IMR-90 (cell line): ENCODE measurements around the gene HPS4. TPM values are rescaled to one million over a fixed set of nuclear protein-coding genes. Genes with fewer than 3 reads are reported as not detected.

Experiments
- ATAC-seq: fragments of 200-7000 bp; cut with Tn5 transposase; 2 replicates; pipeline ENCODE4 v1.9.1; 2020; ENCODE audit warnings: low read depth, mild to moderate bottlenecking, moderate library complexity
- Bru-seq: library from RNA; stranded (reverse); fragments of 400-500 nt; gene quantifications from one replicate; lab custom pipeline; 2021; lab: Mats Ljungman, UMichigan
- BruChase-seq, 2 experiments: library from RNA; stranded (reverse); fragments of 400-500 nt; gene quantifications; one replicate each; lab custom pipeline; 2021; lab: Mats Ljungman, UMichigan
- BruUV-seq: library from RNA; stranded (reverse); fragments of 400-500 nt; replicated peaks from 2 replicates; lab custom pipeline; 2021; lab: Mats Ljungman, UMichigan
- CTCF ChIA-PET: fragments of 300-600 bp; formaldehyde crosslinking; extraction: SDS; loops from one replicate; lab custom pipeline; 2021; ENCODE audit warnings: antibody characterized with exemption; lab: Yijun Ruan, JAX
- POLR2A ChIA-PET: fragments of 300-600 bp; sonication (Branson Sonifier 250); formaldehyde crosslinking; loops from one replicate; lab custom pipeline; 2022; ENCODE audit warnings: antibody characterized with exemption; ENCODE audit not compliant: unreplicated experiment; lab: Charles Lee
- DNase-seq: peaks from one replicate; pipeline ENCODE4 v3.0.0; 2013
- H2AFZ ChIP-seq: replicated peaks from 2 replicates; pipeline ENCODE3; 2013; ENCODE audit warnings: low read length, mild to moderate bottlenecking; ENCODE audit not compliant: poor library complexity
- H2AK5ac ChIP-seq: 2 replicates; pipeline ENCODE4 v1.6.1; 2013; ENCODE audit warnings: low read depth, low read length, inconsistent platforms
- H2AK9ac ChIP-seq: replicated peaks from 2 replicates; pipeline ENCODE3; 2013; ENCODE audit warnings: mild to moderate bottlenecking, low read depth, low read length, moderate library complexity; ENCODE audit not compliant: poor library complexity
- H2BK120ac ChIP-seq: 2 replicates; pipeline ENCODE4 v1.6.1; 2013; ENCODE audit warnings: low read depth, low read length, inconsistent platforms
- H2BK15ac ChIP-seq: 3 replicates; pipeline ENCODE4 v1.6.1; 2013; ENCODE audit warnings: low read depth, low read length, inconsistent platforms
- H2BK20ac ChIP-seq: 2 replicates; pipeline ENCODE4 v1.6.1; 2013; ENCODE audit warnings: low read depth, mild to moderate bottlenecking, inconsistent platforms, low read length, moderate library complexity
- H2BK5ac ChIP-seq: 2 replicates; pipeline ENCODE4 v1.6.1; 2013; ENCODE audit warnings: mild to moderate bottlenecking, low read depth, low read length, inconsistent platforms; ENCODE audit not compliant: poor library complexity, severe bottlenecking
- H3K14ac ChIP-seq: replicated peaks from 2 replicates; pipeline ENCODE4 v1.6.1; 2013; ENCODE audit warnings: low read depth, low read length, inconsistent platforms
- H3K18ac ChIP-seq: 2 replicates; pipeline ENCODE4 v1.6.1; 2013; ENCODE audit warnings: low read depth, low read length, control low read depth
- H3K23ac ChIP-seq: 2 replicates; pipeline ENCODE4 v1.6.1; 2013; ENCODE audit warnings: low read depth, low read length, inconsistent platforms
- H3K27ac ChIP-seq: 2 replicates; pipeline ENCODE4 v1.5.1; 2013; ENCODE audit warnings: mild to moderate bottlenecking, control low read depth, low read length; ENCODE audit not compliant: insufficient read depth
- H3K27me3 ChIP-seq: 2 replicates; pipeline ENCODE4 v1.6.1; 2013; ENCODE audit warnings: low read length; ENCODE audit not compliant: control insufficient read depth, insufficient read depth
- H3K36me3 ChIP-seq: 2 replicates; pipeline ENCODE4 v1.6.1; 2013; ENCODE audit warnings: low read length, mixed read lengths; ENCODE audit not compliant: control insufficient read depth, insufficient read depth
- H3K4ac ChIP-seq: 2 replicates; pipeline ENCODE4 v1.6.1; 2013; ENCODE audit warnings: low read depth, low read length, inconsistent platforms
- H3K4me1 ChIP-seq: 2 replicates; pipeline ENCODE4 v1.6.1; 2013; ENCODE audit warnings: low read length, mixed read lengths; ENCODE audit not compliant: control insufficient read depth, insufficient read depth
- H3K4me2 ChIP-seq: 2 replicates; pipeline ENCODE4 v1.6.1; 2013; ENCODE audit warnings: low read depth, mild to moderate bottlenecking, control low read depth, low read length, moderate library complexity
- H3K4me3 ChIP-seq: 2 replicates; pipeline ENCODE4 v1.5.1; 2013; ENCODE audit warnings: low read depth, mild to moderate bottlenecking, control low read depth, low read length, moderate library complexity; ENCODE audit not compliant: insufficient read depth
- H3K56ac ChIP-seq: 2 replicates; pipeline ENCODE4 v1.6.1; 2013; ENCODE audit warnings: low read length, inconsistent platforms; ENCODE audit not compliant: insufficient read depth; ENCODE audit errors: extremely low read depth
- H3K79me1 ChIP-seq, 2 experiments: 2 replicates each; pipeline ENCODE4 v1.6.1; 2013; ENCODE audit warnings: low read length in 2 of 2, inconsistent platforms in 1 of 2, low read depth in 1 of 2
- H3K9ac ChIP-seq: 2 replicates; pipeline ENCODE4 v1.6.1; 2013; ENCODE audit warnings: low read depth, low read length, control low read depth
- H3K9me1 ChIP-seq: 2 replicates; pipeline ENCODE4 v1.6.1; 2013; ENCODE audit warnings: low read length, inconsistent platforms; ENCODE audit not compliant: insufficient read depth
- H3K9me3 ChIP-seq: 2 replicates; pipeline ENCODE4 v1.6.1; 2013; ENCODE audit warnings: low read length; ENCODE audit not compliant: control insufficient read depth, insufficient read depth
- H4K20me1 ChIP-seq: 2 replicates; pipeline ENCODE4 v1.6.1; 2013; ENCODE audit warnings: low read length, inconsistent platforms; ENCODE audit not compliant: insufficient read depth
- H4K5ac ChIP-seq: 2 replicates; pipeline ENCODE4 v1.6.1; 2013; ENCODE audit warnings: mild to moderate bottlenecking, low read depth, low read length, control low read depth
- H4K8ac ChIP-seq, 2 experiments: 2 replicates each; pipeline ENCODE4 v1.6.1; 2013; ENCODE audit warnings: low read depth in 2 of 2, low read length in 2 of 2, control low read depth in 1 of 2, inconsistent platforms in 1 of 2
- H4K91ac ChIP-seq: 2 replicates; pipeline ENCODE4 v1.6.1; 2013; ENCODE audit warnings: low read depth, low read length, inconsistent platforms; ENCODE audit not compliant: insufficient read depth
- BHLHE40 ChIP-seq: fragments of 150-350 bp; IDR thresholded peaks from 2 replicates; pipeline ENCODE4 v1.6.1; 2016; ENCODE audit warnings: mild to moderate bottlenecking, low read depth, low read length
- CHD1 ChIP-seq: IDR thresholded peaks from 2 replicates; pipeline ENCODE4 v1.6.1; 2012; ENCODE audit warnings: low read depth, low read length, improper control_type of control experiment
- MXI1 ChIP-seq: IDR thresholded peaks from 2 replicates; pipeline ENCODE4 v1.6.1; 2012; ENCODE audit warnings: low read depth, mild to moderate bottlenecking, low read length, moderate library complexity, borderline replicate concordance
- POLR2A ChIP-seq: IDR thresholded peaks from 2 replicates; pipeline ENCODE4 v1.6.1; 2012; ENCODE audit warnings: mild to moderate bottlenecking, low read depth, low read length
- RAD21 ChIP-seq: IDR thresholded peaks from 2 replicates; pipeline ENCODE4 v1.6.1; 2012; ENCODE audit warnings: low read length, improper control_type of control experiment
- RFX5 ChIP-seq: IDR thresholded peaks from 2 replicates; pipeline ENCODE4 v1.8.0; 2012; ENCODE audit warnings: low read depth, mild to moderate bottlenecking, low read length, moderate library complexity
- SMC3 ChIP-seq: fragments of 150-350 bp; IDR thresholded peaks from 2 replicates; pipeline ENCODE4 v1.6.1; 2016; ENCODE audit warnings: low read depth, mild to moderate bottlenecking, antibody characterized with exemption, low read length, moderate library complexity
- WGBS, 2 experiments: methylation state at CpG; one replicate each; pipeline versions ENCODE4 v1.1.5 to v1.1.7; 2013; ENCODE audit warnings: missing lambda C conversion rate in 2 of 2; ENCODE audit not compliant: insufficient read length in 1 of 2; ENCODE audit errors: extremely low coverage in 2 of 2; 5-methylcytosine and 5-hydroxymethylcytosine counted together
- dilution Hi-C: fragments of 300-500 bp; cut with HindIII; formaldehyde crosslinking; loops from one replicate; pipeline ENCODE4 v1.14.3; 2018; ENCODE audit warnings: low sequenced_read_pairs; ENCODE audit not compliant: unreplicated experiment
- in situ Hi-C: fragments of 300-500 bp; cut with MboI; formaldehyde crosslinking; loops from 3 replicates; pipeline ENCODE4 v1.14.3; 2019; ENCODE audit warnings: low sequenced_read_pairs, inconsistent platforms, mixed read lengths
- intact Hi-C: fragments of 100-400 bp; cut with micrococcal nuclease; formaldehyde crosslinking; loops from 2 replicates; pipeline ENCODE4 v1.10.0; 2022
- long read RNA-seq: library from polyadenylated mRNA; unstranded; transcript quantifications from one replicate; pipeline ENCODE4 v2.0.0, GENCODE V29; 2021; ENCODE audit not compliant: unreplicated experiment
- polyA plus RNA-seq, 3 experiments: library from polyadenylated mRNA; depleted of rRNA; stranded (reverse); fragments of >200 nt; gene quantifications; 2 replicates each; pipeline ENCODE4 v1.2.3, GENCODE V29; 2012; ENCODE audit warnings: low replicate concordance in 1 of 3
- total RNA-seq: library from RNA; depleted of rRNA; stranded (reverse); fragments of >200 nt; gene quantifications from 2 replicates; pipeline ENCODE4 v1.2.3, GENCODE V29; 2012; rRNA removed
- TF ChIP-seq, protein P1 (sequence below): conservative IDR thresholded peaks from 2 replicates; pipeline ENCODE4 v1.5.1; 2012; ENCODE audit warnings: mild to moderate bottlenecking, low read depth, low read length, improper control_type of control experiment
- TF ChIP-seq, protein P2 (sequence below): fragments of 150-350 bp; IDR thresholded peaks from 2 replicates; pipeline ENCODE4 v1.6.1; 2017; ENCODE audit warnings: mild to moderate bottlenecking, antibody characterized with exemption, low read length, low read depth
- TF ChIP-seq, protein P3 (sequence below): fragments of 150-350 bp; IDR thresholded peaks from 2 replicates; pipeline ENCODE4 v1.6.1; 2016; ENCODE audit warnings: low read depth, mild to moderate bottlenecking, low read length, moderate library complexity, borderline replicate concordance

The HPS4 gene
- total RNA-seq (15.8 and 18.1 TPM in 2 replicates), polyA plus RNA-seq (2012; rRNA removed) (19.0 and 19.5 TPM in 2 replicates), Bru-seq, nascent RNA (percentile 61 among the genes with signal in this experiment), BruChase-seq, experiment 1, labeled RNA remaining after a 6-hour chase (percentile 63 among the genes with signal in this experiment), BruChase-seq, experiment 2, labeled RNA remaining after a 2-hour chase (percentile 68 among the genes with signal in this experiment)
- polyA plus RNA-seq (2012; cell fraction: cytosol; rRNA removed): 7.0 and 11.5 TPM in 2 replicates
- 44.9 and 55.6 TPM in 2 replicates for polyA plus RNA-seq (2012; cell fraction: nucleus; rRNA removed; ENCODE audit: low replicate concordance)
- long read RNA-seq, full-length matches to known transcripts: 6 of 35 reads
- long read RNA-seq, partial matches to known transcripts: 19 of 35 reads
- long read RNA-seq, other reads (novel, unspliced or antisense): 10 of 35 reads

DNA sequence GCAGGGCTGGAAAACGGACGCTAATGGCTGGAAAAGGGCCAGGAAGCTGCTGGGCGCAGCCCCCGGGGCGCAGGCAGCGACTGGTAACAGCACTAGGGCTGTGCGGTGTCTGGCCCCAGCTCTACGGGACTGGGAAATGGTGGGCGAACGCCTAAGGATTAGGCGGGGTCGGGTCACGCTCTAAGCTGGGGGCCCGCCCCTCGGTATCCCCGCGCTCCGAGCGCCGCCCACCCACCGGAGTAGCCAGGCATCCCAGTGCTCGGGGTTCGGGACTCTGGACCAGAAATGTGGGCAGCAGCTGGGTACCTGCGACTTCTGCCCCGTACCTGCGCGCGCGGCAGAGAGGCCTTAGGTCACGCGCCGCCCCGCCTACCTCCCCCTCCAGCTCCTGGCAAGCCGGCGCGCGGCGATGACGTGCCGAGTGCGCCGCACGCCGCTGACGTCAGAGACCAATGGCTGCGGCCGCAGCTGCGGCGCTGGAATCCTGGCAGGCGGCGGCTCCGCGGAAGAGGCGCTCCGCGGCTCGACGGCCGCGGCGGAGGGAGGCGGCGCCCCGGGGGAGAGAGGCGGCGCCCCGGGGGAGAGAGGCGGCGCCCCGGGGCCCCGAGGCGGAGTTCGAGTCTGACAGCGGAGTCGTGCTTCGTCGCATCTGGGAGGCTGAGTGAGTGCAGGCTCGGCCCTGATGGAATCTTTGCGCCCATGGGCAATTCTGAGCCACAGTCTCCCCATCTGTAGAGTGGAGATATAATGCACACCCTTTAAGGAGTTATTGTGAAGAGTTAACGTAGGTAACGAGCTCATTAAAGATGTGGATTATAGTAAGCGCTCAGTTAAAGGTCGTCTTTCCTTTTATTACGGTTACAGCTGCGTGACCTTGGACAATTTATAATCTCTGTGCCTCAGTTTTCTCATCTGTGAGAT is at the start of gene HPS4, which contains the start of gene SRRD:
Gene HPS4 (minus strand): TSS at position 345 of the 921 bp plus-strand sequence. CDS start 2,021 bp downstream, outside the sequence.
Gene SRRD (plus strand): TSS at position 439 of the 921 bp plus-strand sequence. CDS start 14 bp downstream, at position 453.
- peak within 1 kb of the TSS; percentile 97 for H2AK9ac ChIP-seq
- in situ Hi-C loops: no loop called here
- H3K27ac ChIP-seq: peak within 1 kb of the TSS; percentile 90
- H3K4me3 ChIP-seq: peak within 1 kb of the TSS; percentile 80
- peak within 1 kb of the TSS; percentile 94 to 100 for H4K8ac ChIP-seq
- DNase-seq (peak; percentile 88), ATAC-seq (peak; percentile 92)
- H3K27me3 ChIP-seq: no peaks in the 10 kb centered on the region
- peak within 1 kb of the TSS; percentile 73 for H4K5ac ChIP-seq
- H3K79me1 ChIP-seq: peaks cover 33 to 73% of the 10 kb centered on the region in 2 experiments
- H2BK15ac ChIP-seq: no peak within 1 kb of the TSS
- H2BK120ac ChIP-seq: peak within 1 kb of the TSS; percentile 30
- peak within 1 kb of the TSS; percentile 92 for H3K4me2 ChIP-seq
- no peaks in the 10 kb centered on the region for H4K20me1 ChIP-seq
- H3K9me1 ChIP-seq: no peaks in the 10 kb centered on the region; the same call in 1 of the 2 replicates
- H3K23ac ChIP-seq: peak within 1 kb of the TSS; percentile 82
- peak within 1 kb of the TSS; percentile 88 for H3K4ac ChIP-seq
- H3K36me3 ChIP-seq: peaks cover 19% of the 10 kb centered on the region
- peaks cover 9% of the 10 kb centered on the region for H3K4me1 ChIP-seq
- H2AFZ ChIP-seq: peak within 1 kb of the TSS; percentile 97
- 3% methylated on average over 56 of the region's 85 CpGs; no CpG with 5 or more reads in 1 of the 2 experiments for WGBS, 2 experiments
- H2BK20ac ChIP-seq: 0 out of 2 replicates have a peak within 1 kb of the TSS, but pooled peaks have one; percentile 3
- BruUV-seq: no TSS peak
- peak within 1 kb of the TSS; percentile 79 for H3K56ac ChIP-seq
- peak within 1 kb of the TSS; percentile 32 for H4K91ac ChIP-seq
- peak within 1 kb of the TSS; percentile 78 for H2AK5ac ChIP-seq
- peak within 1 kb of the TSS; percentile 90 for H3K9ac ChIP-seq
- H3K9me3 ChIP-seq: no peaks in the 10 kb centered on the region
- peak within 1 kb of the TSS; percentile 64 for H2BK5ac ChIP-seq
- no peak within 1 kb of the TSS; the same call in 1 of the 2 replicates for H3K18ac ChIP-seq
- intact Hi-C loops: no loop called here
- ChIA-PET POLR2A (interaction anchor here (0.6 to 0.7 kb wide), 2 partner anchors 92 to 140 kb away, joined by 3 to 8 read pairs; no protein-coding TSS in a partner anchor), CTCF (interaction anchor here (1.1 to 2.2 kb wide), 2 partner anchors 10 to 19 kb away, joined by 5 to 7 read pairs; no protein-coding TSS in a partner anchor)
- peak within 1 kb of the TSS; percentile 67 for H3K14ac ChIP-seq
- dilution Hi-C loops: no loop called here
- TF ChIP-seq MXI1 (peak; percentile 83), SMC3 (no peak), RFX5 (no peak), CHD1 (no peak), POLR2A (peak; percentile 67; the same call in 1 of the 2 replicates), RAD21 (no peak), BHLHE40 (peak; percentile 85)
- TF ChIP-seq, protein P1, sequence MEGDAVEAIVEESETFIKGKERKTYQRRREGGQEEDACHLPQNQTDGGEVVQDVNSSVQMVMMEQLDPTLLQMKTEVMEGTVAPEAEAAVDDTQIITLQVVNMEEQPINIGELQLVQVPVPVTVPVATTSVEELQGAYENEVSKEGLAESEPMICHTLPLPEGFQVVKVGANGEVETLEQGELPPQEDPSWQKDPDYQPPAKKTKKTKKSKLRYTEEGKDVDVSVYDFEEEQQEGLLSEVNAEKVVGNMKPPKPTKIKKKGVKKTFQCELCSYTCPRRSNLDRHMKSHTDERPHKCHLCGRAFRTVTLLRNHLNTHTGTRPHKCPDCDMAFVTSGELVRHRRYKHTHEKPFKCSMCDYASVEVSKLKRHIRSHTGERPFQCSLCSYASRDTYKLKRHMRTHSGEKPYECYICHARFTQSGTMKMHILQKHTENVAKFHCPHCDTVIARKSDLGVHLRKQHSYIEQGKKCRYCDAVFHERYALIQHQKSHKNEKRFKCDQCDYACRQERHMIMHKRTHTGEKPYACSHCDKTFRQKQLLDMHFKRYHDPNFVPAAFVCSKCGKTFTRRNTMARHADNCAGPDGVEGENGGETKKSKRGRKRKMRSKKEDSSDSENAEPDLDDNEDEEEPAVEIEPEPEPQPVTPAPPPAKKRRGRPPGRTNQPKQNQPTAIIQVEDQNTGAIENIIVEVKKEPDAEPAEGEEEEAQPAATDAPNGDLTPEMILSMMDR: no peak
- TF ChIP-seq, protein P2, sequence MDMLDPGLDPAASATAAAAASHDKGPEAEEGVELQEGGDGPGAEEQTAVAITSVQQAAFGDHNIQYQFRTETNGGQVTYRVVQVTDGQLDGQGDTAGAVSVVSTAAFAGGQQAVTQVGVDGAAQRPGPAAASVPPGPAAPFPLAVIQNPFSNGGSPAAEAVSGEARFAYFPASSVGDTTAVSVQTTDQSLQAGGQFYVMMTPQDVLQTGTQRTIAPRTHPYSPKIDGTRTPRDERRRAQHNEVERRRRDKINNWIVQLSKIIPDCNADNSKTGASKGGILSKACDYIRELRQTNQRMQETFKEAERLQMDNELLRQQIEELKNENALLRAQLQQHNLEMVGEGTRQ: peak; percentile 81
- TF ChIP-seq, protein P3, sequence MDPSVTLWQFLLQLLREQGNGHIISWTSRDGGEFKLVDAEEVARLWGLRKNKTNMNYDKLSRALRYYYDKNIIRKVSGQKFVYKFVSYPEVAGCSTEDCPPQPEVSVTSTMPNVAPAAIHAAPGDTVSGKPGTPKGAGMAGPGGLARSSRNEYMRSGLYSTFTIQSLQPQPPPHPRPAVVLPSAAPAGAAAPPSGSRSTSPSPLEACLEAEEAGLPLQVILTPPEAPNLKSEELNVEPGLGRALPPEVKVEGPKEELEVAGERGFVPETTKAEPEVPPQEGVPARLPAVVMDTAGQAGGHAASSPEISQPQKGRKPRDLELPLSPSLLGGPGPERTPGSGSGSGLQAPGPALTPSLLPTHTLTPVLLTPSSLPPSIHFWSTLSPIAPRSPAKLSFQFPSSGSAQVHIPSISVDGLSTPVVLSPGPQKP: no peak
